OCI-LY3 (cell line): Measurements from ENCODE around the gene PKN2.

Source experiments
- H2AFZ ChIP-seq: fragments of 200-600, 300-600 bp; shearing (Covaris generic); 2 replicates; pipeline ENCODE4 v1.6.0; 2014; ENCODE audit warnings: antibody characterized with exemption, low read depth, low read length
- H3K27ac ChIP-seq: fragments of 200-600, 300-600 bp; sonication (generic); 2 replicates; pipeline ENCODE4 v1.5.1; 2014; ENCODE audit warnings: mild to moderate bottlenecking, low read length, moderate library complexity, mixed read lengths
- H3K27me3 ChIP-seq: fragments of 200-600, 300-600 bp; sonication (generic); 2 replicates; pipeline ENCODE4 v1.6.1; 2014; ENCODE audit warnings: low read depth, low read length, mixed read lengths
- H3K36me3 ChIP-seq: fragments of 200-600, 300-600 bp; sonication (generic); replicated peaks from 2 replicates; pipeline ENCODE3; 2014; ENCODE audit warnings: low read depth, low read length, mixed read lengths
- H3K4me1 ChIP-seq: fragments of 300-600, 200-600 bp; sonication (generic); 2 replicates; pipeline ENCODE4 v1.6.1; 2014; ENCODE audit warnings: low read length, mixed read lengths
- H3K4me2 ChIP-seq: fragments of 200-600, 300-600 bp; sonication (generic); 2 replicates; pipeline ENCODE4 v1.6.1; 2014; ENCODE audit warnings: low read length, mixed read lengths
- H3K4me3 ChIP-seq: fragments of 300-600, 200-600 bp; sonication (generic); 2 replicates; pipeline ENCODE4 v1.5.1; 2014; ENCODE audit warnings: antibody characterized with exemption, mild to moderate bottlenecking, low read length, moderate library complexity
- H3K79me2 ChIP-seq: fragments of 300-600, 200-600 bp; shearing (Covaris generic); 2 replicates; pipeline ENCODE4 v1.6.1; 2014; ENCODE audit warnings: mild to moderate bottlenecking, low read length, mixed read lengths
- H3K9ac ChIP-seq: fragments of 300-600, 200-600 bp; shearing (Covaris generic); 2 replicates; pipeline ENCODE4 v1.6.0; 2014; ENCODE audit warnings: mild to moderate bottlenecking, low read length, moderate library complexity
- H3K9me3 ChIP-seq: fragments of 200-600, 300-600 bp; shearing (Covaris generic); 2 replicates; pipeline ENCODE4 v1.6.1; 2014; ENCODE audit warnings: low read length, mixed read lengths; ENCODE audit not compliant: insufficient read depth
- H4K20me1 ChIP-seq: fragments of 200-600, 300-600 bp; sonication (generic); 2 replicates; pipeline ENCODE4 v1.6.1; 2016; ENCODE audit warnings: low read length, mixed read lengths; ENCODE audit not compliant: insufficient read depth
- CTCF ChIP-seq: fragments of 200-600, 300-600 bp; sonication (generic); IDR thresholded peaks from 2 replicates; pipeline ENCODE4 v1.5.1; 2014; ENCODE audit warnings: antibody characterized with exemption, low read length, low read depth
- EZH2phosphoT487 ChIP-seq: fragments of 200-600 bp; shearing (Covaris generic); IDR thresholded peaks from 2 replicates; pipeline ENCODE4 v1.6.1; 2018; ENCODE audit warnings: antibody characterized with exemption, mixed run types, low read depth

Gene PKN2

GRCh38 chr1:88662723-88663122 lies 21.4 kb upstream of the PKN2 start:
- Histone ChIP-seq H3K4me2 (no peak overlapping the region), H2AFZ (no peak overlapping the region)

GRCh38 chr1:88668405-88668804 lies 15.7 kb upstream of the PKN2 start:
- TF ChIP-seq EZH2phosphoT487 (no peak), CTCF (no peak)
- H3K4me2 ChIP-seq = no peak overlapping the region
- H2AFZ ChIP-seq = no peak overlapping the region

More at GRCh38 chr1:88662723-88663122, 21.4 kb upstream of the PKN2 start:
- no peak overlapping the region for H3K4me3 ChIP-seq
- TF ChIP-seq CTCF = no peak
- no peak for TF ChIP-seq EZH2phosphoT487
- H4K20me1 ChIP-seq = no peaks in the 10 kb centered on the region
- no peak overlapping the region for H3K9ac ChIP-seq
- no peaks in the 10 kb centered on the region for H3K36me3 ChIP-seq
- no peaks in the 10 kb centered on the region for H3K27me3 ChIP-seq
- peaks cover 5% of the 10 kb centered on the region; the same call in 1 of the 2 replicates for H3K4me1 ChIP-seq
- H3K79me2 ChIP-seq = no peaks in the 10 kb centered on the region
- H3K9me3 ChIP-seq = no peaks in the 10 kb centered on the region
- no peak overlapping the region for H3K27ac ChIP-seq

GRCh38 chr1:88670462-88670861 lies 13.6 kb upstream of the PKN2 start:
- Histone ChIP-seq H3K4me1 (no peaks in the 10 kb centered on the region), H3K9me3 (no peaks in the 10 kb centered on the region), H3K27ac (no peak overlapping the region), H3K4me2 (no peak overlapping the region), H4K20me1 (no peaks in the 10 kb centered on the region), H3K36me3 (no peaks in the 10 kb centered on the region), H3K27me3 (no peaks in the 10 kb centered on the region), H2AFZ (no peak overlapping the region), H3K4me3 (no peak overlapping the region), H3K79me2 (no peaks in the 10 kb centered on the region), H3K9ac (no peak overlapping the region)
- TF ChIP-seq EZH2phosphoT487 = no peak
- no peak for TF ChIP-seq CTCF

More at GRCh38 chr1:88668405-88668804, 15.7 kb upstream of the PKN2 start:
- Histone ChIP-seq H3K9ac (no peak overlapping the region), H4K20me1 (no peaks in the 10 kb centered on the region), H3K27me3 (no peaks in the 10 kb centered on the region), H3K9me3 (no peaks in the 10 kb centered on the region), H3K4me1 (no peaks in the 10 kb centered on the region), H3K4me3 (no peak overlapping the region), H3K27ac (no peak overlapping the region), H3K79me2 (no peaks in the 10 kb centered on the region), H3K36me3 (no peaks in the 10 kb centered on the region)

GRCh38 chr1:88673446-88673845 lies 10.6 kb upstream of the PKN2 start:
- H3K9me3 ChIP-seq = no peaks in the 10 kb centered on the region
- no peaks in the 10 kb centered on the region for H3K27me3 ChIP-seq
- no peaks in the 10 kb centered on the region for H4K20me1 ChIP-seq
- H3K4me3 ChIP-seq = no peak overlapping the region
- H3K9ac ChIP-seq = no peak overlapping the region
- no peak overlapping the region for H3K4me2 ChIP-seq
- H3K27ac ChIP-seq = no peak overlapping the region
- no peaks in the 10 kb centered on the region for H3K36me3 ChIP-seq
- no peak for TF ChIP-seq CTCF
- TF ChIP-seq EZH2phosphoT487 = no peak
- no peak overlapping the region for H2AFZ ChIP-seq
- H3K79me2 ChIP-seq = no peaks in the 10 kb centered on the region
- no peaks in the 10 kb centered on the region for H3K4me1 ChIP-seq
